ENCODE results near the gene SPINK5.

SPINK5 gene

GRCh38 chr5:148085310-148085709 is 21.5 kb downstream of the SPINK5 start:
- Histone ChIP-seq H3K4me1 (ENCODE audit: control insufficient read depth, low read length) (no peaks in the 10 kb centered on the region), H3K27ac (ENCODE audit: low read depth, low read length) (no peak overlapping the region), H3K4me2 (ENCODE audit: low read length) (no peak overlapping the region), H3F3A (ENCODE audit: control insufficient read depth, insufficient read depth) (no peaks in the 10 kb centered on the region), H3K4me3 (ENCODE audit: low read length) (no peak overlapping the region), H4K20me1 (ENCODE audit: control insufficient read depth, insufficient read depth, low read depth, low read length) (no peaks in the 10 kb centered on the region), H3K9me2 (replicated peaks; ENCODE audit: control insufficient read depth, low read length) (no peaks in the 10 kb centered on the region), H3K27me3 (ENCODE audit: control insufficient read depth, low read length) (peaks cover 2% of the 10 kb centered on the region; the same call in 1 of the 2 replicates), H3K9me3 (ENCODE audit: control insufficient read depth, insufficient read depth, low read length) (no peaks in the 10 kb centered on the region), H3K79me2 (ENCODE audit: control insufficient read depth, low read length) (no peaks in the 10 kb centered on the region), H3K36me3 (ENCODE audit: control insufficient read depth, low read length) (no peaks in the 10 kb centered on the region)
- TF ChIP-seq EZH2phosphoT487 (IDR thresholded peaks at IDR 0.05; ENCODE audit: borderline replicate concordance, low read length): no peak
- TF ChIP-seq, protein P1, sequence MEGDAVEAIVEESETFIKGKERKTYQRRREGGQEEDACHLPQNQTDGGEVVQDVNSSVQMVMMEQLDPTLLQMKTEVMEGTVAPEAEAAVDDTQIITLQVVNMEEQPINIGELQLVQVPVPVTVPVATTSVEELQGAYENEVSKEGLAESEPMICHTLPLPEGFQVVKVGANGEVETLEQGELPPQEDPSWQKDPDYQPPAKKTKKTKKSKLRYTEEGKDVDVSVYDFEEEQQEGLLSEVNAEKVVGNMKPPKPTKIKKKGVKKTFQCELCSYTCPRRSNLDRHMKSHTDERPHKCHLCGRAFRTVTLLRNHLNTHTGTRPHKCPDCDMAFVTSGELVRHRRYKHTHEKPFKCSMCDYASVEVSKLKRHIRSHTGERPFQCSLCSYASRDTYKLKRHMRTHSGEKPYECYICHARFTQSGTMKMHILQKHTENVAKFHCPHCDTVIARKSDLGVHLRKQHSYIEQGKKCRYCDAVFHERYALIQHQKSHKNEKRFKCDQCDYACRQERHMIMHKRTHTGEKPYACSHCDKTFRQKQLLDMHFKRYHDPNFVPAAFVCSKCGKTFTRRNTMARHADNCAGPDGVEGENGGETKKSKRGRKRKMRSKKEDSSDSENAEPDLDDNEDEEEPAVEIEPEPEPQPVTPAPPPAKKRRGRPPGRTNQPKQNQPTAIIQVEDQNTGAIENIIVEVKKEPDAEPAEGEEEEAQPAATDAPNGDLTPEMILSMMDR (IDR thresholded peaks at IDR 0.05; ENCODE audit: low read depth, low read length, poor library complexity, severe bottlenecking): no peak

DNA sequence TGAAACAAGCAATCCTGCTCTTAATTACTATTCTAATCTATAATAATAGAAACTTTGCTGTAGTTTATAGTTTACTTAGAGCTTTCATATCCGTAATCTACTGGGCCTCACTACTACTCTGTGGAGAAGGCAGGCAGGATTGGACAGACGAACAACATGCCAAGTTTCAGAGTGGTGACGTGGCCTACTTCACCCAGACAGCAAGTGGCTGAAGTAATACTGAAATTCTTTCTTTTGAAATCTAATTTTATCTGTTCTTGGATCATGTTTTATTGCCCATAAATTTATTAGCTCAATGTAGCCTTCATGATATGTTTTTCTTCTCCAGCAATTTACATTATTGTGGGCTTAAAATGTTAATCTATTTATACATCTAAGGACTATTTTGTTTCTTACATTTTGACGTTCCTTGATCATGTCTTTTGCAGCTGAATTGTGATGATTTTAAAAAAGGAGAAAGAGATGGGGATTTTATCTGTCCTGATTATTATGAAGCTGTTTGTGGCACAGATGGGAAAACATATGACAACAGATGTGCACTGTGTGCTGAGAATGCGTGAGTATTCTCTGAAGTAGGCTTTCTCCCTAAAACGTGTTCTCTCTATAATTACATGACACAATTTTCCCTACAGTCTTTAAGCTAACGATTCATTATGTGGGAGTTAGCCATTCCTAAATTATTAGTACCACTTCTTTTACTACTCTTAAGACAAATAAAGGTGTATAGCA is 22.4 kb downstream of the SPINK5 start:
- H3F3A ChIP-seq (ENCODE audit: control insufficient read depth, insufficient read depth): no peaks in the 10 kb centered on the region
- TF ChIP-seq, protein P1 (IDR thresholded peaks at IDR 0.05; ENCODE audit: low read depth, low read length, poor library complexity, severe bottlenecking): no peak
- TF ChIP-seq EZH2phosphoT487 (IDR thresholded peaks at IDR 0.05; ENCODE audit: borderline replicate concordance, low read length): no peak
- H3K36me3 ChIP-seq (ENCODE audit: control insufficient read depth, low read length): no peaks in the 10 kb centered on the region
- no peaks in the 10 kb centered on the region for H3K9me3 ChIP-seq (ENCODE audit: control insufficient read depth, insufficient read depth, low read length)
- H3K4me2 ChIP-seq (ENCODE audit: low read length): no peak overlapping the region
- H4K20me1 ChIP-seq (ENCODE audit: control insufficient read depth, insufficient read depth, low read depth, low read length): no peaks in the 10 kb centered on the region
- no peaks in the 10 kb centered on the region for H3K9me2 ChIP-seq (replicated peaks; ENCODE audit: control insufficient read depth, low read length)
- no peaks in the 10 kb centered on the region for H3K4me1 ChIP-seq (ENCODE audit: control insufficient read depth, low read length)
- H3K79me2 ChIP-seq (ENCODE audit: control insufficient read depth, low read length): no peaks in the 10 kb centered on the region
- H3K4me3 ChIP-seq (ENCODE audit: low read length): no peak overlapping the region
- H3K27me3 ChIP-seq (ENCODE audit: control insufficient read depth, low read length): peaks cover 4% of the 10 kb centered on the region; the same call in 1 of the 2 replicates
- no peak overlapping the region for H3K27ac ChIP-seq (ENCODE audit: low read depth, low read length)

DNA sequence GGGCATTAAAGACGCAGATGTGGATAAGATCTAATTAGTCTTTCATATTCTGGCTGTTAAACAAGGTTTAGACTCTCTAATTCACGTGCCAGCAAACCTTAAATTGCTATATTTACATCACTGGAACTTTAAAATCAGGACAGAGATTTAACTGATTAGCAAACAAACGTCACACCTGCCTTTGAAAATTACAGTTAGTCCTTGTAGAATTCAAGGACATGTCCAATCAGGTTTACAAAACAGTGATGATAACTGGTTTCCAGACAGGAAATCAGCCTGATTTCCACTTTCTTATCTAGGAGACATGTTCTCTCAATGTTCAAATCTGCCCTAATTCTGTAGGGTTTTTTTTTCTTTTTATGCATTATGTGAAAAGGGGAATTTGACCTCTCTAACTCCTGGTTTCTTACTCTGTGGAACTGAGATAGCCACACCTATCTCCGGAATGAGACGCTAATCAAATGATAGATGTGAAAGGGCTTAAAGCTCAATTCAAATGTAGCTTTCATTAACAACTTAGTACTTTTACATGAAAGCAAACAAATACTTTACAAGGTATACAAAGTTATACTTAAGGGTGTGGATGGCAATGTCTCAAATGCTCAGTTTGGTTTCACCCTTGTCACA is 26.5 kb downstream of the SPINK5 start:
- no peaks in the 10 kb centered on the region for H3K79me2 ChIP-seq (ENCODE audit: control insufficient read depth, low read length)
- H3K4me3 ChIP-seq (ENCODE audit: low read length): no peak overlapping the region
- no peaks in the 10 kb centered on the region for H3K9me2 ChIP-seq (replicated peaks; ENCODE audit: control insufficient read depth, low read length)
- H3K4me1 ChIP-seq (ENCODE audit: control insufficient read depth, low read length): no peaks in the 10 kb centered on the region
- H3K36me3 ChIP-seq (ENCODE audit: control insufficient read depth, low read length): no peaks in the 10 kb centered on the region
- H3K27me3 ChIP-seq (ENCODE audit: control insufficient read depth, low read length): peaks cover 4% of the 10 kb centered on the region; the same call in 1 of the 2 replicates
- H3K9me3 ChIP-seq (ENCODE audit: control insufficient read depth, insufficient read depth, low read length): no peaks in the 10 kb centered on the region
- TF ChIP-seq, protein P1 (IDR thresholded peaks at IDR 0.05; ENCODE audit: low read depth, low read length, poor library complexity, severe bottlenecking): no peak
- no peak for TF ChIP-seq EZH2phosphoT487 (IDR thresholded peaks at IDR 0.05; ENCODE audit: borderline replicate concordance, low read length)
- no peak overlapping the region for H3K4me2 ChIP-seq (ENCODE audit: low read length)
- no peaks in the 10 kb centered on the region for H4K20me1 ChIP-seq (ENCODE audit: control insufficient read depth, insufficient read depth, low read depth, low read length)
- no peak overlapping the region for H3K27ac ChIP-seq (ENCODE audit: low read depth, low read length)
- H3F3A ChIP-seq (ENCODE audit: control insufficient read depth, insufficient read depth): no peaks in the 10 kb centered on the region
